ENCODE data around the gene TBC1D17.

- TF ChIP-seq CTCF (conservative IDR thresholded peaks at IDR 0.05; ENCODE audit: low read length) (no peak), EZH2phosphoT487 (IDR thresholded peaks at IDR 0.05; ENCODE audit: borderline replicate concordance) (no peak)
Observed at GRCh38 chr19:49930483-49931011, 53.0 kb downstream of the TBC1D17 start.

Data from Loucy (cell line).